GM23338 (cell line): ENCODE results near the gene BRF1. TPM values are rescaled to one million over a fixed set of nuclear protein-coding genes. Genes with fewer than 3 reads are reported as not detected.

Experiments
- ATAC-seq: fragments of 200-7000 bp; cut with Tn5 transposase; 3 replicates; pipeline ENCODE4 v1.9.1; 2020
- DNase-seq: peaks from one replicate; pipeline ENCODE4 v3.0.0-alpha.2; 2015; ENCODE audit warnings: low spot score
- H2AFZ ChIP-seq: fragments of 200-600 bp; sonication (generic); 2 replicates; pipeline ENCODE4 v1.8.0; 2016; ENCODE audit warnings: antibody characterized with exemption, mild to moderate bottlenecking, moderate library complexity
- H3F3A ChIP-seq: fragments of 200-600 bp; sonication (generic); replicated peaks from 2 replicates; pipeline ENCODE4 v1.8.0; 2017; ENCODE audit warnings: antibody characterized with exemption, mixed run types, low read depth
- H3K27ac ChIP-seq: fragments of 200-600 bp; sonication (generic); 2 replicates; pipeline ENCODE4 v1.6.1; 2016; ENCODE audit warnings: low read depth
- H3K27me3 ChIP-seq: fragments of 200-600 bp; sonication (generic); 2 replicates; pipeline ENCODE4 v1.8.0; 2016; ENCODE audit warnings: mild to moderate bottlenecking, mixed run types, moderate library complexity; ENCODE audit not compliant: insufficient read depth
- H3K36me3 ChIP-seq: fragments of 200-600 bp; sonication (generic); 2 replicates; pipeline ENCODE4 v1.8.0; 2016; ENCODE audit warnings: mild to moderate bottlenecking; ENCODE audit not compliant: insufficient read depth
- H3K4me1 ChIP-seq: fragments of 200-600 bp; sonication (generic); 2 replicates; pipeline ENCODE4 v1.8.0; 2016; ENCODE audit warnings: mild to moderate bottlenecking, moderate library complexity; ENCODE audit not compliant: insufficient read depth
- H3K4me2 ChIP-seq: fragments of 200-600 bp; sonication (generic); 2 replicates; pipeline ENCODE4 v1.7.1; 2017; ENCODE audit warnings: mixed run types
- H3K4me3 ChIP-seq: fragments of 200-600 bp; sonication (generic); 2 replicates; pipeline ENCODE4 v1.6.1; 2016; ENCODE audit warnings: mixed run types
- H3K79me2 ChIP-seq: fragments of 200-600 bp; sonication (generic); replicated peaks from 2 replicates; pipeline ENCODE4 v1.8.0; 2017; ENCODE audit warnings: mild to moderate bottlenecking; ENCODE audit not compliant: insufficient read depth
- H3K9me2 ChIP-seq: fragments of 200-600 bp; sonication (generic); 2 replicates; pipeline ENCODE4 v1.8.0; 2017; ENCODE audit not compliant: insufficient read depth
- H4K20me1 ChIP-seq: fragments of 200-600 bp; sonication (generic); replicated peaks from 2 replicates; pipeline ENCODE4 v1.8.0; 2017; ENCODE audit warnings: mild to moderate bottlenecking; ENCODE audit not compliant: insufficient read depth
- H3K27ac Mint-ChIP-seq: 2 replicates; pipeline ENCODE4 v1.8.0; 2020; ENCODE audit warnings: inconsistent platforms, mild to moderate bottlenecking, moderate library complexity, mixed read lengths
- H3K27me3 Mint-ChIP-seq: 3 replicates; pipeline ENCODE4 v1.8.0; 2022; ENCODE audit warnings: low read depth, mild to moderate bottlenecking, moderate library complexity, mixed read lengths, inconsistent platforms; ENCODE audit not compliant: insufficient read depth, poor library complexity
- H3K36me3 Mint-ChIP-seq: 3 replicates; pipeline ENCODE4 v1.8.0; 2021; ENCODE audit warnings: low read depth, mild to moderate bottlenecking, inconsistent platforms, moderate library complexity, mixed read lengths
- H3K4me1 Mint-ChIP-seq: 3 replicates; pipeline ENCODE4 v1.8.0; 2020; ENCODE audit warnings: mild to moderate bottlenecking, inconsistent platforms, mixed read lengths
- H3K4me3 Mint-ChIP-seq: 3 replicates; pipeline ENCODE4 v1.8.0; 2021; ENCODE audit warnings: moderate library complexity, mild to moderate bottlenecking, inconsistent platforms, mixed read lengths
- H3K9me3 Mint-ChIP-seq: 3 replicates; pipeline ENCODE4 v1.8.0; 2020; ENCODE audit warnings: moderate library complexity, mild to moderate bottlenecking, inconsistent platforms, mixed read lengths
- EZH2phosphoT487 ChIP-seq: fragments of 200-600 bp; sonication (generic); IDR thresholded peaks from one replicate; pipeline ENCODE4 v1.8.1; 2018; ENCODE audit warnings: antibody characterized with exemption; ENCODE audit not compliant: unreplicated experiment
- JUNB ChIP-seq: IDR thresholded peaks from one replicate; pipeline ENCODE4 v1.6.1; 2016; ENCODE audit warnings: antibody characterized with exemption; ENCODE audit not compliant: unreplicated experiment
- NANOG ChIP-seq: IDR thresholded peaks from 2 replicates; pipeline ENCODE4 v1.6.1; 2016; ENCODE audit warnings: antibody characterized with exemption, borderline replicate concordance
- POLR2AphosphoS5 ChIP-seq: IDR thresholded peaks from 2 replicates; pipeline ENCODE4 v1.6.1; 2016; ENCODE audit warnings: antibody characterized with exemption, low read depth
- ZNF114 ChIP-seq: fragments of 250-450 bp; sonication (Bioruptor Pico); IDR thresholded peaks from 2 replicates; pipeline ENCODE4 v1.5.0; 2020; ENCODE audit warnings: mild to moderate bottlenecking, moderate library complexity
- ZNF331 ChIP-seq: fragments of 250-450 bp; sonication (Bioruptor Pico); IDR thresholded peaks from 2 replicates; pipeline ENCODE4 v1.5.0; 2020; ENCODE audit warnings: low read depth, mild to moderate bottlenecking, moderate library complexity
- polyA plus RNA-seq: library from polyadenylated mRNA; unstranded; fragments of >200 nt; fragmentation: Nextera tagmentation; extraction: Ambion mirVana; gene quantifications from 2 replicates; pipeline ENCODE4 v1.2.1, GENCODE V29; 2016
- total RNA-seq: library from RNA; depleted of rRNA; stranded (reverse); fragments of >200 nt; shearing (Covaris generic); gene quantifications from 2 replicates; pipeline ENCODE4 v1.2.3, GENCODE V29; 2014
- TF ChIP-seq, protein P1 (sequence below): IDR thresholded peaks from 2 replicates; pipeline ENCODE4 v1.6.1; 2016; ENCODE audit warnings: antibody characterized with exemption
- TF ChIP-seq, protein P2 (sequence below): fragments of 250-450 bp; sonication (Bioruptor Pico); IDR thresholded peaks from 2 replicates; pipeline ENCODE4 v1.5.0; 2020; ENCODE audit warnings: mild to moderate bottlenecking, moderate library complexity
- TF ChIP-seq, protein P3 (sequence below), 2 experiments: fragments of 200-600 bp in 1 of 2; sonication (generic) in 1 of 2; conservative IDR thresholded peaks; 2 replicates each; pipeline versions ENCODE4 v1.5.1 to v1.6.1; 2016 to 2017; ENCODE audit warnings: antibody characterized with exemption in 2 of 2, low read depth in 2 of 2, mild to moderate bottlenecking in 2 of 2, moderate library complexity in 1 of 2

The BRF1 gene
- total and polyA plus RNA-seq, 2 experiments from 2014 or later = 8.6 to 29.9 TPM

DNA sequence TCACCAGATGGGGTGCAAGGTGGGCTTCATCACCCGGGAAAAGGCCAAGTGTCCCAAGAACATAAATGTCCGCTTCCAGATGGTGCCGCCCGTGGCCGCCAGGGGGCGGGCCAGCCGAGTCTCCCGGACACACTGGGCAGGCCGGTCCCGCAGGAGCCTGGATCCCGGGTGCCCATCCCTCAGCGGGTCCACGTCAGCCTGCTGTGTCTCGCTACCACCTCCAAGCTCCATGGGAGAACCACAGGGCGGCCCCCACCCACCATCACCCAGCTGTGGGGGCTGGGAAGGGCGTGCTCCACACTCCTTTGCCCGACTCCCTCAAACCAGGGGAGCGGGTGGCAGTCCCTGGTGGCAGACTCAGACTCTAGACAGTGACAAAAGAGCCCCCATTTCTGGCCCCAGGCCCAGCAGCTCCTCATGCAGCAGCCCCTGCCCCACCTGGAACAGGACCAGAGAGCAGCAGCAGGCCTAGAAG lies 97.7 kb downstream of the BRF1 start:
- H3K4me3 ChIP-seq = 0 out of 2 replicates have a peak overlapping the region, but pooled peaks have one; percentile 32

More for the DNA sequence above, 97.7 kb downstream of the BRF1 start:
- ATAC-seq (peak; percentile 67), DNase-seq (peak; percentile 82)
- Histone ChIP-seq H3K9me2 (no peaks in the 10 kb centered on the region), H3K36me3 (no peaks in the 10 kb centered on the region), H3K4me2 (peak overlapping the region; percentile 67; the same call in 1 of the 2 replicates), H3K79me2 (no peaks in the 10 kb centered on the region), H3K27ac (no peak overlapping the region), H3K27me3 (no peaks in the 10 kb centered on the region), H2AFZ (no peak overlapping the region), H4K20me1 (no peaks in the 10 kb centered on the region), H3F3A (no peaks in the 10 kb centered on the region), H3K4me1 (no peaks in the 10 kb centered on the region; the same call in 1 of the 2 replicates)
- H3K27me3 Mint-ChIP-seq = peaks cover 13% of the 10 kb centered on the region
- H3K4me3 Mint-ChIP-seq = no peak overlapping the region
- no peak for TF ChIP-seq POLR2AphosphoS5
- TF ChIP-seq ZNF114 (CRISPR knock-in tag) = no peak
- TF ChIP-seq JUNB = no peak
- TF ChIP-seq, protein P1, sequence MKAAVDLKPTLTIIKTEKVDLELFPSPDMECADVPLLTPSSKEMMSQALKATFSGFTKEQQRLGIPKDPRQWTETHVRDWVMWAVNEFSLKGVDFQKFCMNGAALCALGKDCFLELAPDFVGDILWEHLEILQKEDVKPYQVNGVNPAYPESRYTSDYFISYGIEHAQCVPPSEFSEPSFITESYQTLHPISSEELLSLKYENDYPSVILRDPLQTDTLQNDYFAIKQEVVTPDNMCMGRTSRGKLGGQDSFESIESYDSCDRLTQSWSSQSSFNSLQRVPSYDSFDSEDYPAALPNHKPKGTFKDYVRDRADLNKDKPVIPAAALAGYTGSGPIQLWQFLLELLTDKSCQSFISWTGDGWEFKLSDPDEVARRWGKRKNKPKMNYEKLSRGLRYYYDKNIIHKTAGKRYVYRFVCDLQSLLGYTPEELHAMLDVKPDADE = no peak
- TF ChIP-seq, protein P2, sequence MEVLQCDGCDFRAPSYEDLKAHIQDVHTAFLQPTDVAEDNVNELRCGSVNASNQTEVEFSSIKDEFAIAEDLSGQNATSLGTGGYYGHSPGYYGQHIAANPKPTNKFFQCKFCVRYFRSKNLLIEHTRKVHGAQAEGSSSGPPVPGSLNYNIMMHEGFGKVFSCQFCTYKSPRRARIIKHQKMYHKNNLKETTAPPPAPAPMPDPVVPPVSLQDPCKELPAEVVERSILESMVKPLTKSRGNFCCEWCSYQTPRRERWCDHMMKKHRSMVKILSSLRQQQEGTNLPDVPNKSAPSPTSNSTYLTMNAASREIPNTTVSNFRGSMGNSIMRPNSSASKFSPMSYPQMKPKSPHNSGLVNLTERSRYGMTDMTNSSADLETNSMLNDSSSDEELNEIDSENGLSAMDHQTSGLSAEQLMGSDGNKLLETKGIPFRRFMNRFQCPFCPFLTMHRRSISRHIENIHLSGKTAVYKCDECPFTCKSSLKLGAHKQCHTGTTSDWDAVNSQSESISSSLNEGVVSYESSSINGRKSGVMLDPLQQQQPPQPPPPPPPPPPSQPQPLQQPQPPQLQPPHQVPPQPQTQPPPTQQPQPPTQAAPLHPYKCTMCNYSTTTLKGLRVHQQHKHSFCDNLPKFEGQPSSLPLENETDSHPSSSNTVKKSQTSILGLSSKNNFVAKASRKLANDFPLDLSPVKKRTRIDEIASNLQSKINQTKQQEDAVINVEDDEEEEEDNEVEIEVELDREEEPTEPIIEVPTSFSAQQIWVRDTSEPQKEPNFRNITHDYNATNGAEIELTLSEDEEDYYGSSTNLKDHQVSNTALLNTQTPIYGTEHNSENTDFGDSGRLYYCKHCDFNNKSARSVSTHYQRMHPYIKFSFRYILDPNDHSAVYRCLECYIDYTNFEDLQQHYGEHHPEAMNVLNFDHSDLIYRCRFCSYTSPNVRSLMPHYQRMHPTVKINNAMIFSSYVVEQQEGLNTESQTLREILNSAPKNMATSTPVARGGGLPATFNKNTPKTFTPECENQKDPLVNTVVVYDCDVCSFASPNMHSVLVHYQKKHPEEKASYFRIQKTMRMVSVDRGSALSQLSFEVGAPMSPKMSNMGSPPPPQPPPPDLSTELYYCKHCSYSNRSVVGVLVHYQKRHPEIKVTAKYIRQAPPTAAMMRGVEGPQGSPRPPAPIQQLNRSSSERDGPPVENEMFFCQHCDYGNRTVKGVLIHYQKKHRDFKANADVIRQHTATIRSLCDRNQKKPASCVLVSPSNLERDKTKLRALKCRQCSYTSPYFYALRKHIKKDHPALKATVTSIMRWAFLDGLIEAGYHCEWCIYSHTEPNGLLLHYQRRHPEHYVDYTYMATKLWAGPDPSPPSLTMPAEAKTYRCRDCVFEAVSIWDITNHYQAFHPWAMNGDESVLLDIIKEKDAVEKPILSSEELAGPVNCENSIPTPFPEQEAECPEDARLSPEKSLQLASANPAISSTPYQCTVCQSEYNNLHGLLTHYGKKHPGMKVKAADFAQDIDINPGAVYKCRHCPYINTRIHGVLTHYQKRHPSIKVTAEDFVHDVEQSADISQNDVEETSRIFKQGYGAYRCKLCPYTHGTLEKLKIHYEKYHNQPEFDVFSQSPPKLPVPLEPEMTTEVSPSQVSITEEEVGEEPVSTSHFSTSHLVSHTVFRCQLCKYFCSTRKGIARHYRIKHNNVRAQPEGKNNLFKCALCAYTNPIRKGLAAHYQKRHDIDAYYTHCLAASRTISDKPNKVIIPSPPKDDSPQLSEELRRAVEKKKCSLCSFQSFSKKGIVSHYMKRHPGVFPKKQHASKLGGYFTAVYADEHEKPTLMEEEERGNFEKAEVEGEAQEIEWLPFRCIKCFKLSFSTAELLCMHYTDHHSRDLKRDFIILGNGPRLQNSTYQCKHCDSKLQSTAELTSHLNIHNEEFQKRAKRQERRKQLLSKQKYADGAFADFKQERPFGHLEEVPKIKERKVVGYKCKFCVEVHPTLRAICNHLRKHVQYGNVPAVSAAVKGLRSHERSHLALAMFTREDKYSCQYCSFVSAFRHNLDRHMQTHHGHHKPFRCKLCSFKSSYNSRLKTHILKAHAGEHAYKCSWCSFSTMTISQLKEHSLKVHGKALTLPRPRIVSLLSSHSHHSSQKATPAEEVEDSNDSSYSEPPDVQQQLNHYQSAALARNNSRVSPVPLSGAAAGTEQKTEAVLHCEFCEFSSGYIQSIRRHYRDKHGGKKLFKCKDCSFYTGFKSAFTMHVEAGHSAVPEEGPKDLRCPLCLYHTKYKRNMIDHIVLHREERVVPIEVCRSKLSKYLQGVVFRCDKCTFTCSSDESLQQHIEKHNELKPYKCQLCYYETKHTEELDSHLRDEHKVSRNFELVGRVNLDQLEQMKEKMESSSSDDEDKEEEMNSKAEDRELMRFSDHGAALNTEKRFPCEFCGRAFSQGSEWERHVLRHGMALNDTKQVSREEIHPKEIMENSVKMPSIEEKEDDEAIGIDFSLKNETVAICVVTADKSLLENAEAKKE (CRISPR knock-in tag) = no peak
- no peak for TF ChIP-seq ZNF331 (CRISPR knock-in tag)
- TF ChIP-seq NANOG = no peak
- TF ChIP-seq EZH2phosphoT487 = no peak
- TF ChIP-seq, protein P3, sequence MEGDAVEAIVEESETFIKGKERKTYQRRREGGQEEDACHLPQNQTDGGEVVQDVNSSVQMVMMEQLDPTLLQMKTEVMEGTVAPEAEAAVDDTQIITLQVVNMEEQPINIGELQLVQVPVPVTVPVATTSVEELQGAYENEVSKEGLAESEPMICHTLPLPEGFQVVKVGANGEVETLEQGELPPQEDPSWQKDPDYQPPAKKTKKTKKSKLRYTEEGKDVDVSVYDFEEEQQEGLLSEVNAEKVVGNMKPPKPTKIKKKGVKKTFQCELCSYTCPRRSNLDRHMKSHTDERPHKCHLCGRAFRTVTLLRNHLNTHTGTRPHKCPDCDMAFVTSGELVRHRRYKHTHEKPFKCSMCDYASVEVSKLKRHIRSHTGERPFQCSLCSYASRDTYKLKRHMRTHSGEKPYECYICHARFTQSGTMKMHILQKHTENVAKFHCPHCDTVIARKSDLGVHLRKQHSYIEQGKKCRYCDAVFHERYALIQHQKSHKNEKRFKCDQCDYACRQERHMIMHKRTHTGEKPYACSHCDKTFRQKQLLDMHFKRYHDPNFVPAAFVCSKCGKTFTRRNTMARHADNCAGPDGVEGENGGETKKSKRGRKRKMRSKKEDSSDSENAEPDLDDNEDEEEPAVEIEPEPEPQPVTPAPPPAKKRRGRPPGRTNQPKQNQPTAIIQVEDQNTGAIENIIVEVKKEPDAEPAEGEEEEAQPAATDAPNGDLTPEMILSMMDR (conservative IDR thresholded peaks at IDR 0.05; ENCODE audit: low read depth in 2 of 2) = peak; percentile 80 to 82
- H3K9me3 Mint-ChIP-seq = no peaks in the 10 kb centered on the region
- no peaks in the 10 kb centered on the region for H3K36me3 Mint-ChIP-seq
- H3K4me1 Mint-ChIP-seq = no peaks in the 10 kb centered on the region
- H3K27ac Mint-ChIP-seq = no peak overlapping the region
